Measurements from ENCODE around the gene UGT1A6.
"Not testable (repeated sequence)": the region's sequence is repeated elsewhere in the genome, so short reads cannot be mapped to it uniquely, and the experiment has no call there.

Gene UGT1A6

GRCh38 chr2:233713262-233713615, 20.5 kb downstream of the UGT1A6 start:
- Histone ChIP-seq H3K79me1 (ENCODE audit: low read length) (no peaks in the 10 kb centered on the region), H2BK15ac (replicated peaks; ENCODE audit: low read depth) (no peak overlapping the region), H3K79me2 (ENCODE audit: control insufficient read depth, insufficient read depth, low read length) (no peaks in the 10 kb centered on the region), H3K56ac (ENCODE audit: low read length) (no peak overlapping the region), H2AK5ac (ENCODE audit: low read length) (no peak overlapping the region), H3K27me3 (ENCODE audit: insufficient read depth, low read length, poor library complexity) (no peaks in the 10 kb centered on the region), H3K4me1 (ENCODE audit: control insufficient read depth, low read depth, low read length) (no peaks in the 10 kb centered on the region), H2BK5ac (ENCODE audit: low read length) (no peak overlapping the region), H3K4me2 (ENCODE audit: low read length) (no peak overlapping the region), H4K8ac (ENCODE audit: low read depth, low read length) (no peak overlapping the region), H4K5ac (ENCODE audit: low read length) (no peak overlapping the region), H3K23ac (ENCODE audit: low read length) (no peak overlapping the region), H3K4ac (ENCODE audit: low read depth, low read length) (no peak overlapping the region), H3K9ac (ENCODE audit: low read length) (no peak overlapping the region), H3K36me3 (ENCODE audit: control insufficient read depth, insufficient read depth, low read length) (no peaks in the 10 kb centered on the region), H3K18ac (ENCODE audit: low read length) (no peak overlapping the region), H3K4me3 (ENCODE audit: low read length) (no peak overlapping the region), H2BK120ac (ENCODE audit: low read depth, low read length) (no peak overlapping the region), H3K27ac (ENCODE audit: low read depth, low read length) (no peak overlapping the region)
- DNase-seq = no peak
- no CpG with 5 or more reads among the region's 7 CpGs for WGBS (ENCODE audit: extremely low coverage, insufficient coverage, low lambda C conversion rate)

DNA sequence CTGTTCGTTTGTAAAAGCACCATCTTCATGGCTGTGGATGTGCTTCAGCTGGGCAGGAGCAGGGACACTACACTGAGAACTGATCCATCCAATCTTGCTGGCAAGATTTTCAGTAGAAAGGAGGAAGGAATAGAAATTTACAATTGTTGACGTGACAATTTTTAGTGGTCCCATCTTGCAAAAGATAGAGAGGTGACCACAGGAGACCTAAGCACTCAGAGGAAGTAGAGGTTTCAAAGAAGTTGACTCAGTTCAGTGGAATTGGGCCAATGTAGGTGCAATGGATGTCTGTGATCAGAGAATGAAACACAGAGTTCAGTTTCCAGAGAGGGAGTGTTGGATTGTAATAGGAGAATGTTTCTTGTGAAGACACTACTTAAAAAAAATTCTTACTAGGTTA, 21.4 kb downstream of the UGT1A6 start:
- H3K27me3 ChIP-seq (ENCODE audit: insufficient read depth, low read length, poor library complexity) = no peaks in the 10 kb centered on the region
- no peaks in the 10 kb centered on the region for H3K36me3 ChIP-seq (ENCODE audit: control insufficient read depth, insufficient read depth, low read length)
- H3K18ac ChIP-seq (ENCODE audit: low read length) = no peak overlapping the region
- H3K4ac ChIP-seq (ENCODE audit: low read depth, low read length) = no peak overlapping the region
- H4K5ac ChIP-seq (ENCODE audit: low read length) = no peak overlapping the region
- H2BK15ac ChIP-seq (replicated peaks; ENCODE audit: low read depth) = no peak overlapping the region
- DNase-seq = no peak
- no peak overlapping the region for H3K56ac ChIP-seq (ENCODE audit: low read length)
- WGBS (ENCODE audit: extremely low coverage, insufficient coverage, low lambda C conversion rate) = no CpG with 5 or more reads among the region's 2 CpGs
- H3K79me2 ChIP-seq (ENCODE audit: control insufficient read depth, insufficient read depth, low read length) = no peaks in the 10 kb centered on the region
- H3K4me2 ChIP-seq (ENCODE audit: low read length) = no peak overlapping the region
- no peak overlapping the region for H3K27ac ChIP-seq (ENCODE audit: low read depth, low read length)
- H4K8ac ChIP-seq (ENCODE audit: low read depth, low read length) = no peak overlapping the region
- no peak overlapping the region for H2BK120ac ChIP-seq (ENCODE audit: low read depth, low read length)
- no peak overlapping the region for H2BK5ac ChIP-seq (ENCODE audit: low read length)
- no peaks in the 10 kb centered on the region for H3K4me1 ChIP-seq (ENCODE audit: control insufficient read depth, low read depth, low read length)
- H3K23ac ChIP-seq (ENCODE audit: low read length) = no peak overlapping the region
- no peak overlapping the region for H3K4me3 ChIP-seq (ENCODE audit: low read length)
- H3K79me1 ChIP-seq (ENCODE audit: low read length) = no peaks in the 10 kb centered on the region
- no peak overlapping the region for H3K9ac ChIP-seq (ENCODE audit: low read length)
- no peak overlapping the region for H2AK5ac ChIP-seq (ENCODE audit: low read length)

- WGBS (ENCODE audit: extremely low coverage, insufficient coverage, low lambda C conversion rate) = no CpG with 5 or more reads among the region's 7 CpGs
- H2BK15ac ChIP-seq (replicated peaks; ENCODE audit: low read depth) = no peak within 1 kb of the TSS
- no peak for DNase-seq
These were observed 25.9 kb downstream of the UGT1A6 start, which contains the start of gene UGT1A4 for GRCh38 chr2:233718552-233718951. Gene UGT1A4 (plus strand): TSS chr2:233718736. CDS start chr2:233718821, 85 bp downstream.

DNA sequence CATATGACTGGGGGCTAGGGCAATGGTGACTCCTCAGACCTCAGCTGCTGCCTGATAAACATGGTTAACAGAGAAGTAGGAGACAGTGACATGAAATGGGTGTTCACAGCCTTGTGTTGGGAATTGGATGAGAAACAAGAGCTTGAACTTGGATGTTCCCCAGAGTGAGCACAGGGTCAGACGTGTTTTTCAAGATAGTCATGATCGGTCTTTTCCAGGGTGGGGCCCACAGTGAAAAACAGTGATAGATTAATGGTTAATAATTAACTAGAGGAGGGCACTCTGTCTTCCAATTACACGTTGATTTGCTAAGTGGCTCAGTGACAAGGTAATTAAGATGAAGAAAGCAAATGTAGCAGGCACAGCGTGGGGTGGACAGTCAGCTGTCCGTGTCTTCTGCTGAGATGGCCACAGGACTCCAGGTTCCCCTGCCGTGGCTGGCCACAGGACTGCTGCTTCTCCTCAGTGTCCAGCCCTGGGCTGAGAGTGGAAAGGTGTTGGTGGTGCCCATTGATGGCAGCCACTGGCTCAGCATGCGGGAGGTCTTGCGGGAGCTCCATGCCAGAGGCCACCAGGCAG, 36.1 kb downstream of the UGT1A6 start, which contains the start of gene UGT1A3:
TSS of gene UGT1A3 (plus strand) at position 320 of the 579 bp plus-strand sequence. CDS start at position 405, 85 bp downstream.
- no peak within 1 kb of the TSS for H2BK15ac ChIP-seq (replicated peaks; ENCODE audit: low read depth)
- no peak for DNase-seq
- no peaks in the 10 kb centered on the region for H3K27me3 ChIP-seq (ENCODE audit: insufficient read depth, low read length, poor library complexity)
- no peak within 1 kb of the TSS for H3K27ac ChIP-seq (ENCODE audit: low read depth, low read length)
- no peak within 1 kb of the TSS for H4K5ac ChIP-seq (ENCODE audit: low read length)
- H3K4ac ChIP-seq (ENCODE audit: low read depth, low read length) = no peak within 1 kb of the TSS
- no peak within 1 kb of the TSS for H2BK5ac ChIP-seq (ENCODE audit: low read length)
- no peak within 1 kb of the TSS for H3K9ac ChIP-seq (ENCODE audit: low read length)
- no peaks in the 10 kb centered on the region for H3K4me1 ChIP-seq (ENCODE audit: control insufficient read depth, low read depth, low read length)
- no peaks in the 10 kb centered on the region for H3K79me1 ChIP-seq (ENCODE audit: low read length)
- no peak within 1 kb of the TSS for H3K56ac ChIP-seq (ENCODE audit: low read length)
- H4K8ac ChIP-seq (ENCODE audit: low read depth, low read length) = no peak within 1 kb of the TSS
- H3K36me3 ChIP-seq (ENCODE audit: control insufficient read depth, insufficient read depth, low read length) = no peaks in the 10 kb centered on the region
- no peak within 1 kb of the TSS for H3K4me3 ChIP-seq (ENCODE audit: low read length)
- no peaks in the 10 kb centered on the region for H3K79me2 ChIP-seq (ENCODE audit: control insufficient read depth, insufficient read depth, low read length)
- H3K4me2 ChIP-seq (ENCODE audit: low read length) = no peak within 1 kb of the TSS
- WGBS (ENCODE audit: extremely low coverage, insufficient coverage, low lambda C conversion rate) = no CpG with 5 or more reads among the region's 8 CpGs
- H2AK5ac ChIP-seq (ENCODE audit: low read length) = no peak within 1 kb of the TSS
- no peak within 1 kb of the TSS for H3K23ac ChIP-seq (ENCODE audit: low read length)
- no peak within 1 kb of the TSS for H3K18ac ChIP-seq (ENCODE audit: low read length)
- no peak within 1 kb of the TSS for H2BK120ac ChIP-seq (ENCODE audit: low read depth, low read length)

More at GRCh38 chr2:233718552-233718951, 25.9 kb downstream of the UGT1A6 start, which contains the start of gene UGT1A4:
- H3K27me3 ChIP-seq (ENCODE audit: insufficient read depth, low read length, poor library complexity) = no peaks in the 10 kb centered on the region
- no peak within 1 kb of the TSS for H4K5ac ChIP-seq (ENCODE audit: low read length)
- H3K4me3 ChIP-seq (ENCODE audit: low read length) = no peak within 1 kb of the TSS
- no peak within 1 kb of the TSS for H3K4me2 ChIP-seq (ENCODE audit: low read length)
- no peak within 1 kb of the TSS for H2BK120ac ChIP-seq (ENCODE audit: low read depth, low read length)
- no peaks in the 10 kb centered on the region for H3K4me1 ChIP-seq (ENCODE audit: control insufficient read depth, low read depth, low read length)
- H3K79me2 ChIP-seq (ENCODE audit: control insufficient read depth, insufficient read depth, low read length) = no peaks in the 10 kb centered on the region
- H3K79me1 ChIP-seq (ENCODE audit: low read length) = no peaks in the 10 kb centered on the region
- no peak within 1 kb of the TSS for H3K18ac ChIP-seq (ENCODE audit: low read length)
- H2BK5ac ChIP-seq (ENCODE audit: low read length) = no peak within 1 kb of the TSS
- H4K8ac ChIP-seq (ENCODE audit: low read depth, low read length) = no peak within 1 kb of the TSS
- no peaks in the 10 kb centered on the region for H3K36me3 ChIP-seq (ENCODE audit: control insufficient read depth, insufficient read depth, low read length)
- no peak within 1 kb of the TSS for H3K27ac ChIP-seq (ENCODE audit: low read depth, low read length)
- H2AK5ac ChIP-seq (ENCODE audit: low read length) = no peak within 1 kb of the TSS
- H3K4ac ChIP-seq (ENCODE audit: low read depth, low read length) = no peak within 1 kb of the TSS
- no peak within 1 kb of the TSS for H3K23ac ChIP-seq (ENCODE audit: low read length)
- H3K9ac ChIP-seq (ENCODE audit: low read length) = no peak within 1 kb of the TSS
- H3K56ac ChIP-seq (ENCODE audit: low read length) = no peak within 1 kb of the TSS

DNA sequence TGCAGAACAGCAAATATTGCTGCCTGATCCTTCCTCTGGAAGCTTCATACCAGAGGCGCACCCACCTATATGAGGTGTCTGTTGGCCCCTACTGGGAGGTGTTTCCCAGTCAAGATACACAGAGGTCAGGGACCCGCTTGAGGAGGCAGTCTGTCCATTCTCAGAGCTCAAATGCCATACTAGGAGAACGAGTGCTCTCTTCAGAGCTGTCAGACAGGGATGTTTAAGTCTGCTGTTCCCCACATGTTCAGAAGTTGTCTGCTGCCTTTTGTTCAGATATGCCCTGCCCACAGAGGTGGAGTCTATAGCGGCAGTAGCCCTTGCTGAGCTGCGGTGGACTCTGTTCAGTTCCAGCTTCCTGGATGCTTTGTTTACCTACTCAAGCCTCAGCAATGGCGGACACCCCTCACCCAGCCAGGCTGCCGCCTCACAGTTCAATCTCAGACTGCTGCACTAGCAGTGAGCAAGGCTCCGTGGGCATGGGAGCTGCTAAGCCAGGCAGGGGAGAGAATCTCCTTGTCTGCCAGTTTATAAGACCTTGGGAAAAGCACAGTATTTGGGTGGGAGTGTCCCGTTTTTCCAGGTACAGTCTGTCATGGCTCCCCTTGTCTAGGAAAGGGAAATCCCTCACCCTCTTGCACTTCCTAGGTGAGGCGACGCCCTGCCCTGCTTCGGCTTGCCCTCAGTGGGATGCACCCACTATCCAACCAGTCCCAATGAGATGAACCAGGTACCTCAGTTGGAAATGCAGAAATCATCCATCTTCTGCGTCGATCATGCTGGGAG, 44.4 kb downstream of the UGT1A6 start:
- not testable (repeated sequence) for H3K4ac ChIP-seq (ENCODE audit: low read depth, low read length); H3K18ac ChIP-seq (ENCODE audit: low read length); H2BK5ac ChIP-seq (ENCODE audit: low read length); DNase-seq; H3K23ac ChIP-seq (ENCODE audit: low read length); H3K4me2 ChIP-seq (ENCODE audit: low read length); H3K9ac ChIP-seq (ENCODE audit: low read length); H2AK5ac ChIP-seq (ENCODE audit: low read length); H3K27ac ChIP-seq (ENCODE audit: low read depth, low read length); H2BK15ac ChIP-seq (replicated peaks; ENCODE audit: low read depth); H2BK120ac ChIP-seq (ENCODE audit: low read depth, low read length); H3K4me3 ChIP-seq (ENCODE audit: low read length); H4K5ac ChIP-seq (ENCODE audit: low read length); H3K56ac ChIP-seq (ENCODE audit: low read length); H3K79me1 ChIP-seq (ENCODE audit: low read length); H4K8ac ChIP-seq (ENCODE audit: low read depth, low read length); H3K27me3 ChIP-seq (ENCODE audit: insufficient read depth, low read length, poor library complexity); H3K79me2 ChIP-seq (ENCODE audit: control insufficient read depth, insufficient read depth, low read length); H3K36me3 ChIP-seq (ENCODE audit: control insufficient read depth, insufficient read depth, low read length); H3K4me1 ChIP-seq (ENCODE audit: control insufficient read depth, low read depth, low read length)
- no CpG with 5 or more reads among the region's 14 CpGs for WGBS (ENCODE audit: extremely low coverage, insufficient coverage, low lambda C conversion rate)

Measured in mesendoderm (in vitro differentiated cells).